Aorta (tissue), 5 donors: ENCODE data around the gene VWA5B1. TPM values are rescaled to one million over a fixed set of nuclear protein-coding genes. Genes with fewer than 3 reads are reported as not detected.
"Not testable (repeated sequence)": the region's sequence is repeated elsewhere in the genome, so short reads cannot be mapped to it uniquely, and the experiment has no call there.

Experiments
- ATAC-seq: fragments of 200-7000 bp; cut with Tn5 transposase; one replicate; pipeline ENCODE4 v1.9.1; 2022; ENCODE audit warnings: moderate library complexity; ENCODE audit not compliant: low FRiP score
- DNase-seq, 2 donors: peaks; one replicate each; pipeline ENCODE4 v3.0.0-alpha.2; 2020
- H3K27ac ChIP-seq, 2 donors: one replicate each; pipeline ENCODE4 v1.5.1; 2013; ENCODE audit warnings: low read length in 2 of 2, mild to moderate bottlenecking in 2 of 2, moderate library complexity in 2 of 2, control low read depth in 1 of 2, inconsistent platforms in 1 of 2, low read depth in 1 of 2
- H3K27me3 ChIP-seq, 2 donors: one replicate each; pipeline ENCODE4 v1.6.1; 2013; ENCODE audit warnings: control low read depth in 1 of 2, low read length in 1 of 2, mild to moderate bottlenecking in 1 of 2, moderate library complexity in 1 of 2; ENCODE audit not compliant: insufficient read depth in 2 of 2, control insufficient read depth in 1 of 2
- H3K36me3 ChIP-seq, 2 donors: one replicate each; pipeline ENCODE4 v1.6.1; 2013; ENCODE audit warnings: control low read depth in 1 of 2, low read length in 1 of 2, mild to moderate bottlenecking in 1 of 2; ENCODE audit not compliant: insufficient read depth in 2 of 2, control insufficient read depth in 1 of 2
- H3K4me1 ChIP-seq, 2 donors: one replicate each; pipeline ENCODE4 v1.6.1; 2013; ENCODE audit warnings: low read length in 2 of 2, control low read depth in 1 of 2, mild to moderate bottlenecking in 1 of 2, moderate library complexity in 1 of 2; ENCODE audit not compliant: insufficient read depth in 2 of 2, control insufficient read depth in 1 of 2
- H3K4me3 ChIP-seq, 2 donors: one replicate each; pipeline ENCODE4 v1.5.1; 2013; ENCODE audit warnings: low read length in 2 of 2, control low read depth in 1 of 2, mild to moderate bottlenecking in 1 of 2
- H3K9me3 ChIP-seq: one replicate; pipeline ENCODE4 v1.6.1; 2013; ENCODE audit warnings: mild to moderate bottlenecking, low read length; ENCODE audit not compliant: control insufficient read depth
- WGBS, 2 donors: extraction: QIAGEN DNeasy Blood & Tissue Kit; methylation state at CpG; one replicate each; pipeline ENCODE4 v1.1.7; 2013; 5-methylcytosine and 5-hydroxymethylcytosine counted together
- intact Hi-C, 2 donors: fragments of 100-400 bp; cut with DNase I; formaldehyde crosslinking; loops; one replicate each; pipeline versions ENCODE4 v1.14.2 to v1.15.0; 2022
- polyA plus RNA-seq, 2 donors: library from polyadenylated mRNA; stranded (reverse); fragments of 200-250 nt; gene quantifications; one replicate each; pipeline ENCODE4 v1.2.3, GENCODE V29; 2013
- total RNA-seq, 2 donors: library from RNA; stranded (reverse); fragmentation: NEBNext Ultra II Directional; extraction: Animal tissue kit (Norgen Biotek cat#: 25700); gene quantifications; one replicate each; pipeline ENCODE4 v1.2.1, GENCODE V29; 2021
- donor health status: healthy with polysubstance abuse.
- donor health status: Bipolar disorder and iron deficiency.
- donor health status: DM: no; HTN: no; CAD: no.
- donor health status: DM: no; HTN: no; CAD: no.
- donor health status: DM: yes; HTN: yes; CAD: no.

Gene VWA5B1
- total and polyA plus RNA-seq, 4 donors = not detected

DNA sequence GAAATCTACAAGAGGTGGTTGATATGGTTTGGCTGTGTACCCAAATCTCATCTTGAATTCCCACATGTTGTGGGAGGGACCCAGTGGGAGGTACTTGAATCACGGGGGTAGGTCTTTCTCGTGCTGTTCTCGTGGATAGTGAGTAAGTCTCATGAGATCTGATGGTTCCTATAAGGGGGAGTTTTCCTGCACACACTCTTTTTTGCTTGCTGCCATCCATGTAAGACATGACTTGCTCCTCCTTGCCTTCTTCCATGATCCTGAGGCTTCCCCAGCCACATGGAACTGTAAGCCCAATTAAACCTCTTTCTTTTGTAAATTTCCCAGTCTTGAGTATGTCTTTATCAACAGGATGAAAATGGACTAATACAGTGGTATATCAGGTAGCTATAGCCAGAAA, 5.2 kb upstream of the VWA5B1 start:
- Histone ChIP-seq H3K9me3 (peaks cover 2% of the 10 kb centered on the region), H3K36me3 (no peaks in the 10 kb centered on the region), H3K27ac (no peak overlapping the region), H3K4me3 (no peak overlapping the region), H3K4me1 (no peaks in the 10 kb centered on the region), H3K27me3 (no peaks in the 10 kb centered on the region)
- ATAC-seq = no peak
- no peak for DNase-seq
- intact Hi-C loops = no loop called here
- WGBS, 2 donors = 79 to 87% methylated on average over 3 of the region's 3 CpGs

DNA sequence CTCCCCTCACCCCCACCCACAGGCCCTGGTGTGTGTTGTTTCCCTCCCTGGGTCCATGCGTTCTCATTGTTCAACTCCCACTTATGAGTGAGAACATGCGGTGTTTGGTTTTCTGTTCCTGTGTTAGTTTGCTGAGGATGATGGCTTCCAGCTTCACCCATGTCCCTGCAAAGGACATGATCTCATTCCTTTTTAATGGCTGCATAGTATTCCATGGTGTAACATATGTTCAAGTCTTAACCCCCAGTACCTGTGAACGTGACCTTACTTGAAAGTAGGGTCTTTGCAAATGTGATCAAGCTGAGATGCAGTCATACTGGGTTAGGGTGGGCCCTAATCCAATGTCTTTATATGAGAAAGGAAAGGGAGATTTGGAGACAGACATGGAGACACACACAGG, 3.0 kb upstream of the VWA5B1 start:
- intact Hi-C loops, ATAC-seq, H3K36me3 ChIP-seq, H3K9me3 ChIP-seq, H3K27me3 ChIP-seq, H3K4me3 ChIP-seq, H3K27ac ChIP-seq, H3K4me1 ChIP-seq, DNase-seq: not testable (repeated sequence)
- WGBS, 2 donors = 83 to 87% methylated on average over 3 of the region's 3 CpGs

DNA sequence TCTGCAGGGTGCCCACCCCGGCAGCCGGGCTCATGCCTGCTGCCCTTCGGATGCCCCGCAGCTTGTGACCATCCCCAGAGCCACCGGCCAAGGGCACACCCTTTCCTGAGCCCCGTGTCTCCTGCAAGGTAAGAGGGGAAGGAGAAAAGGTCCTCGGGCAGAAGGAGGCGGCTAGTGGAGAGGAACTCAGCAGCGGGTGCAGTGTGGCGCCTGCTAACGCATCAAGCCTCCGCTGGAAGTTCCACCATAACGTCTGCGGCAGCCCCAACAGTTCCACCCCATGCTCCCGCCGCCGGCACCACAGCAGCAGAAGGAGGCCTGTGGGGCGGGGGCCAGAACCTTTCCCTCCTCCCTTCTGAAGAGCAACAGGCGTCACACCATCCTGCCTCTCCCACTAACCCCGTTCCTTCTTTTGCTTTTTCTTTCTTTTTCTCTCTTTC, 990 bp downstream of the VWA5B1 start:
- ATAC-seq = no peak

DNA sequence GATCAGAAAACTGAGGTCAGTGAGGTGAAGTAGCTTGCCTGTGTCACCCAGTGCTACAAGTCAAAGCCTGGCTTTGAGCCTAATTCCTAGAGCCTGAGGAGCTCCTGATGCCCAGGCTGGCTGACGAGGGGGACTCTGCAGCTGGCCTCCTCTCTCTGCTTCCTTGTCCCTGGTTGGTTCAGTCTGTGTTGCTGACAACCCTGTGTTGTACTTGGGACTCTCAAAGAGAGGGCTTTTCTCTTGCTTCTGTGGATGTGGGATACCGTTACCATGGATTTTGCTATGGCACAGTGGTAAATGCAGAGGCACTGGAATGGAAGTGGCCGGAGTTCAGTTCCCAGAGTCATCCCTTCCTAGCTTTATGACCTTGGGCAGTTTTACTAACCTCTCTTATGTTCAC, 8.0 kb downstream of the VWA5B1 start:
- Histone ChIP-seq H3K9me3 (no peaks in the 10 kb centered on the region), H3K4me3 (no peak overlapping the region), H3K27ac (no peak overlapping the region), H3K27me3 (no peaks in the 10 kb centered on the region), H3K36me3 (no peaks in the 10 kb centered on the region), H3K4me1 (no peaks in the 10 kb centered on the region)
- 63 to 65% methylated on average over 3 of the region's 3 CpGs for WGBS, 2 donors
- ATAC-seq = no peak
- DNase-seq = no peak
- intact Hi-C loops = no loop called here

More for the DNA sequence above, 990 bp downstream of the VWA5B1 start:
- Histone ChIP-seq H3K27me3 (no peaks in the 10 kb centered on the region), H3K9me3 (no peaks in the 10 kb centered on the region), H3K36me3 (no peaks in the 10 kb centered on the region), H3K4me3 (no peak overlapping the region), H3K4me1 (no peaks in the 10 kb centered on the region), H3K27ac (no peak overlapping the region)
- intact Hi-C loops = no loop called here
- WGBS, 2 donors = 2% methylated on average over 20 of the region's 20 CpGs
- DNase-seq = no peak

DNA sequence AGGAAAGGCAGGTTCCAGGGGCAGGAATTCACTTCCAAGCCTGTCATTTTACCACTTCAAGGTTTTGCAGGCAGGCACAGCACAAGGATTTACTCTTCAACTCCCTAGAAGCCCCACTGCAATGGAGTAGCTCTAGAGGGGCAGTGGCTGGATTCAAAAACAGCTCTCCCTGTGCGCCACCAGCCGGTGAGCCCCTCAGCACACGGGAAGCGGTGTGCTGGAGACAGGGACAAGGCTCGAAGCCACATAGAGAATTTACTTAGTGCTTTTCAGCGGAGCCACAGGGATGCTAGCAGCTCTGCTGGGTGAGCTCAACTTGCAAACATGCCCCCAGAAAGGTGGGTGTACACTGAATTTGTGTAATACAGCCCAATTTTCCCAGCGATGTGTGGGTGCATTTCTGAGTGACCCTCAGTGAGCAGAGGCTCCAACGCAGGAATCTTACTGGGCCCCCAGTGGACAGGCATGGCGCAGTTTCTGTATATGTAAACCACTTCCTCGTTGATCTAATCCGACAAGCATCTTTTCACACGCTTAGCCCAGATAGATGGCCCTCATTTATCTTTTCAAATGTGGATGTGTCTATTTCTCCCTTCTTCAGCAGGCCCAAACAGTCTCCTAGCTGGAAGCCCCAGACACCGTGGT, 10.9 kb downstream of the VWA5B1 start:
- ATAC-seq = no peak
- Histone ChIP-seq H3K36me3 (no peaks in the 10 kb centered on the region), H3K27ac (no peak overlapping the region), H3K4me3 (no peak overlapping the region), H3K4me1 (no peaks in the 10 kb centered on the region), H3K27me3 (no peaks in the 10 kb centered on the region), H3K9me3 (no peaks in the 10 kb centered on the region)
- intact Hi-C loops = no loop called here
- no peak for DNase-seq
- WGBS, 2 donors = 44 to 47% methylated on average over 13 of the region's 13 CpGs

DNA sequence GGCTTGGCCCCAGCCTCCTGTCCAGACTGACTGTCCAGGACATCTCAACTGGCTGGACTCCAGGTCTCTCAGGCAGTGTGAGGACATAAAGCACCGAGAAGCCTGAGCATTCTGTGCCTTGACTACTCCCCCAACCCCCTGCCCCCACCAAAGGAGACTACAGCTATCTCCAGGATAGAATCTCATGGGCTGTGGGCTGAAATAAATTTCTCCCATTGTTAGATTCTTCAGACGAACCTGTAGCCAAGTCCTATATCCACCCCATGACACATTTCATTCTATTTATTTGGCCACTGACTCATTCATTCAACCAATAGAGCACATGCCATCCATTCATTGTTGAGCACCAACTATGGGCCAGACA, 11.4 kb downstream of the VWA5B1 start:
- Histone ChIP-seq H3K4me1 (no peaks in the 10 kb centered on the region), H3K9me3 (no peaks in the 10 kb centered on the region), H3K27me3 (no peaks in the 10 kb centered on the region), H3K27ac (no peak overlapping the region), H3K36me3 (no peaks in the 10 kb centered on the region), H3K4me3 (no peak overlapping the region)
- ATAC-seq (no peak), DNase-seq (no peak)
- intact Hi-C loops = no loop called here
- 17 to 36% methylated on average over 2 of the region's 2 CpGs for WGBS, 2 donors

DNA sequence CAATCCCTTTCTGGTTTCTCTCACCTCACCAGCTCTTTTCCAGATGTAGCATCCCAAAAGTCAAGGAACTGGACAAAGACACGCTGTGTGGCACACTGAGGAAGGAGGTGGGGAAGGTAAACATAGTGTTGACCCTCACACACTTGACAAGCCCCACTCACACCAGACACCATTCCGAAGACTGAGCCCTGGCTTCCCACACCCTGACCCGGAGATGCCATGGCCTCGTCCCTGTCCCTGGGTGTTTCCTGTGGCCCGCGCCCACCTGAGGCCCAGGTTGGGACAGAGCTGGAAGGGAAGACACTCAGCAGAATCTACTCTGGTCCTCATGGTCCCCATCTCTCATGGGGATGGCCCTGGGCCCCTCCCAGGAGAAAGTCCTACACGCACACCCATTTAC, 16.4 kb downstream of the VWA5B1 start:
- Histone ChIP-seq H3K27ac (no peak overlapping the region), H3K36me3 (no peaks in the 10 kb centered on the region), H3K4me1 (no peaks in the 10 kb centered on the region), H3K27me3 (no peaks in the 10 kb centered on the region), H3K9me3 (no peaks in the 10 kb centered on the region), H3K4me3 (no peak overlapping the region)
- intact Hi-C loops = no loop called here
- DNase-seq (no peak), ATAC-seq (no peak)
- WGBS, 2 donors = 77 to 91% methylated on average over 7 of the region's 7 CpGs

DNA sequence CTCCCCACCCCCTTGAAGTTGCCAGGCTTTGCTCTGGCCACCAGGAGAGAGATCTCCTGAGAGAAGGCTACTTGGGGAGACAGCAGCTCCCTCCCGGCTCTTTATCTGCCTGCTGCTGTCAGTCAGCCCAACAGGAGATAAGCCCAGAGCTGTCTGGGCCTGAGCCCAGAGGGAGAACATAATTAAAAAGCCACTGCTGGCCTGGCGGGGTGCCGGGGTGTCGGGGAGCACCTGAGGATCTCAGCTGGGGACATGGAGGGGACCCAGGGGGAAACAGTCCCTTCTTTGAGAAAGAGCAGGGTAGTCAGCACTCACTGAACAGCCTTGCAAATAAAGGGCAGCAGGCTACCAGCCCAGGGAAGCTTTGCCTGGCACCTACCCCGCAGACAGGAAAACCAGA, 17.9 kb downstream of the VWA5B1 start:
- Histone ChIP-seq H3K36me3 (no peaks in the 10 kb centered on the region), H3K27ac (no peak overlapping the region), H3K4me1 (no peaks in the 10 kb centered on the region), H3K27me3 (no peaks in the 10 kb centered on the region), H3K4me3 (no peak overlapping the region), H3K9me3 (no peaks in the 10 kb centered on the region)
- ATAC-seq = no peak
- intact Hi-C loops = no loop called here
- DNase-seq = no peak
- WGBS, 2 donors = 42 to 53% methylated on average over 4 to 5 of the region's 5 CpGs

DNA sequence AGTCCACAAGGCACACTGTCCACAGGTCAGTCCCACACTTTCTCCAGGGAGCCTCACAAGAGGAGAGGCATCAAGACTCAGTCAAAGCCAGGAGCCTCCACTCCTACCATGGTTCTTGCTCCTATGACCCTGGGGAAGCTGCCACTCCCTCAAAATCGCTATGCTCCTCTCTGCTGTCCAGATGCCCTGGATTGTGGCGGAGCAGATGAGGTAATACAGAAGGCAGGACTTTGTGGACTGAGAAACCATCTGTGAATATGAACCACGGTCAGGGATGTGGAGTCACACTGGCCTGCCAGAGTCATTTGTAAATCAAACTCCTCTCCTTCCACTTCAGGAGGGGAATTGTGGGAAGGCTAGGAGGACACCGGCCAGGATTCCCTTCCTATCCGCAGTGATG, 20.6 kb downstream of the VWA5B1 start:
- no peak overlapping the region for H3K4me3 ChIP-seq
- no peaks in the 10 kb centered on the region for H3K4me1 ChIP-seq
- H3K36me3 ChIP-seq = no peaks in the 10 kb centered on the region
- WGBS, 2 donors = 76% methylated on average over 5 of the region's 5 CpGs
- H3K27ac ChIP-seq = no peak overlapping the region
- no peaks in the 10 kb centered on the region for H3K9me3 ChIP-seq
- DNase-seq (no peak), ATAC-seq (no peak)
- no peaks in the 10 kb centered on the region for H3K27me3 ChIP-seq
- intact Hi-C loops = no loop called here
